HepG2 (cell line): ENCODE results near the gene TRAPPC1. TPM values are rescaled to one million over a fixed set of nuclear protein-coding genes. Genes with fewer than 3 reads are reported as not detected.
A peak's percentile ranks its signal among the peaks of the same experiment; 100 is the strongest.

Experiments used
- ATAC-seq: fragments of 200-7000 bp; cut with Tn5 transposase; 3 replicates; pipeline ENCODE4 v1.9.1; 2020; ENCODE audit warnings: mild to moderate bottlenecking, moderate library complexity
- BruUV-seq: library from RNA; stranded (reverse); fragments of 400-500 nt; replicated peaks from 2 replicates; lab custom pipeline; 2021; lab: Mats Ljungman, UMichigan
- CTCF ChIA-PET: fragments of 300-600 bp; formaldehyde crosslinking; extraction: SDS; loops from one replicate; lab custom pipeline; 2021; ENCODE audit warnings: low total read pairs, inconsistent platforms, low intra/inter-chr PET ratio; lab: Yijun Ruan, JAX
- POLR2A ChIA-PET: fragments of 350-600 bp; sonication (Branson Sonifier 250); formaldehyde crosslinking; loops from one replicate; lab custom pipeline; 2020; ENCODE audit warnings: antibody characterized with exemption, inconsistent platforms; lab: Yijun Ruan, JAX
- DNase-seq: peaks from one replicate; pipeline ENCODE4 v3.0.0-alpha.2; 2015; ENCODE audit warnings: low spot score
- FAIRE-seq: peaks from 3 replicates; lab custom pipeline; 2011; peaks lifted over from hg19 to GRCh38; lab: Jason Lieb, UNC
- H2AFZ ChIP-seq: one replicate; pipeline ENCODE4 v1.6.1; 2011; ENCODE audit warnings: low read length, inconsistent platforms
- H3K27ac ChIP-seq: fragments of 300-600 bp; 3 replicates; pipeline ENCODE4 v1.8.0; 2011; ENCODE audit warnings: mixed run types, mild to moderate bottlenecking, mixed read lengths, low read length, inconsistent platforms; ENCODE audit not compliant: insufficient read depth; ENCODE audit errors: extremely low read length
- H3K27me3 ChIP-seq, 2 experiments: fragments of 200-600 bp in 1 of 2; 2 replicates in 1 of 2; 3 replicates in 1 of 2; pipeline versions ENCODE4 v1.6.0 to v1.8.0; 2011; ENCODE audit warnings: low read length in 2 of 2, mild to moderate bottlenecking in 2 of 2, moderate library complexity in 2 of 2, inconsistent platforms in 1 of 2; ENCODE audit not compliant: insufficient read depth in 2 of 2, control insufficient read depth in 1 of 2
- H3K36me3 ChIP-seq, 2 experiments: fragments of 200-600 bp in 1 of 2; replicated peaks in 1 of 2; 2 replicates in 1 of 2; 3 replicates in 1 of 2; pipeline versions ENCODE4 v1.5.1 to v1.8.0; 2011; ENCODE audit warnings: low read length in 2 of 2, inconsistent platforms in 1 of 2; ENCODE audit not compliant: insufficient read depth in 2 of 2, control insufficient read depth in 1 of 2
- H3K4me1 ChIP-seq: 2 replicates; pipeline ENCODE4 v1.5.1; 2012; ENCODE audit warnings: low read length, inconsistent platforms; ENCODE audit not compliant: insufficient read depth
- H3K4me2 ChIP-seq: 2 replicates; pipeline ENCODE4 v1.6.0; 2011; ENCODE audit warnings: low read depth, low read length, inconsistent platforms
- H3K4me3 ChIP-seq, 3 experiments: fragments of 200-600 bp in 1 of 3; sonication (generic), shearing (Covaris generic) in 1 of 3; replicated peaks in 1 of 3; 2 replicates each; pipeline ENCODE4 v1.5.1; 2011 to 2016; ENCODE audit warnings: low read length in 3 of 3, inconsistent platforms in 2 of 3, low read depth in 2 of 3, mild to moderate bottlenecking in 2 of 3, control low read depth in 1 of 3, mixed read lengths in 1 of 3; ENCODE audit not compliant: insufficient read depth in 1 of 3
- H3K79me2 ChIP-seq: one replicate; pipeline ENCODE4 v1.6.1; 2011; ENCODE audit warnings: low read length, inconsistent platforms; ENCODE audit not compliant: insufficient read depth
- H3K9ac ChIP-seq: 2 replicates; pipeline ENCODE4 v1.6.0; 2011; ENCODE audit warnings: mild to moderate bottlenecking, low read depth, low read length, inconsistent platforms; ENCODE audit not compliant: insufficient read depth
- H3K9me3 ChIP-seq: 2 replicates; pipeline ENCODE4 v1.5.1; 2012; ENCODE audit warnings: mild to moderate bottlenecking, low read length
- H4K20me1 ChIP-seq: 2 replicates; pipeline ENCODE4 v1.6.0; 2011; ENCODE audit warnings: inconsistent platforms, mild to moderate bottlenecking, low read length, moderate library complexity; ENCODE audit not compliant: insufficient read depth
- BRCA1 ChIP-seq: sonication (generic); formaldehyde crosslinking; IDR thresholded peaks from 2 replicates; pipeline ENCODE4 v1.4.0; 2020; ENCODE audit warnings: missing genetic modification reagents
- FOXA1 ChIP-seq, 2 experiments: fragments of 450-650 bp in 1 of 2; sonication (generic) in 1 of 2; formaldehyde crosslinking in 1 of 2; IDR thresholded peaks; 2 replicates each; pipeline versions ENCODE4 v1.4.0 to v1.6.1; 2016 to 2020; ENCODE audit warnings: missing genetic modification reagents in 1 of 2
- MTF1 ChIP-seq: sonication (generic); formaldehyde crosslinking; IDR thresholded peaks from 2 replicates; pipeline ENCODE4 v1.5.0; 2020; ENCODE audit warnings: missing genetic modification reagents
- PHF20 ChIP-seq: sonication (generic); formaldehyde crosslinking; IDR thresholded peaks from 2 replicates; pipeline ENCODE4 v1.5.0; 2020; ENCODE audit warnings: mild to moderate bottlenecking, missing genetic modification reagents
- SALL1 ChIP-seq: sonication (generic); formaldehyde crosslinking; IDR thresholded peaks from 2 replicates; pipeline ENCODE4 v1.8.0; 2022; ENCODE audit warnings: mild to moderate bottlenecking, missing genetic modification reagents
- SOX6 ChIP-seq, 2 experiments: fragments of 450-650 bp in 1 of 2; sonication (generic) in 1 of 2; formaldehyde crosslinking in 1 of 2; IDR thresholded peaks; 2 replicates each; pipeline versions ENCODE4 v1.4.0 to v1.6.1; 2017 to 2020; ENCODE audit warnings: antibody characterized with exemption in 1 of 2, mild to moderate bottlenecking in 1 of 2, missing genetic modification reagents in 1 of 2
- ZNF10 ChIP-seq: sonication (generic); formaldehyde crosslinking; IDR thresholded peaks from 2 replicates; pipeline ENCODE4 v1.4.0; 2020; ENCODE audit warnings: mild to moderate bottlenecking, low read depth, missing genetic modification reagents, borderline replicate concordance
- ZNF101 ChIP-seq: sonication (generic); formaldehyde crosslinking; IDR thresholded peaks from 2 replicates; pipeline ENCODE4 v1.4.0; 2020; ENCODE audit warnings: mild to moderate bottlenecking, low read depth, missing genetic modification reagents, borderline replicate concordance
- ZNF121 ChIP-seq: sonication (generic); formaldehyde crosslinking; IDR thresholded peaks from 2 replicates; pipeline ENCODE4 v1.5.0; 2020; ENCODE audit warnings: mild to moderate bottlenecking, missing genetic modification reagents
- ZNF263 ChIP-seq: sonication (generic); formaldehyde crosslinking; IDR thresholded peaks from 2 replicates; pipeline ENCODE4 v1.4.0; 2020; ENCODE audit warnings: missing genetic modification reagents
- ZNF777 ChIP-seq: sonication (generic); formaldehyde crosslinking; IDR thresholded peaks from 2 replicates; pipeline ENCODE4 v1.4.0; 2020; ENCODE audit warnings: missing genetic modification reagents
- ZNF891 ChIP-seq: sonication (generic); formaldehyde crosslinking; IDR thresholded peaks from 2 replicates; pipeline ENCODE4 v1.5.0; 2020; ENCODE audit warnings: mild to moderate bottlenecking, missing genetic modification reagents
- ZZZ3 ChIP-seq: sonication (generic); formaldehyde crosslinking; IDR thresholded peaks from 2 replicates; pipeline ENCODE4 v1.4.0; 2020; ENCODE audit warnings: missing genetic modification reagents, mild to moderate bottlenecking, borderline replicate concordance
- WGBS: methylation state at CpG from one replicate; pipeline ENCODE4 v1.1.6; 2017; ENCODE audit warnings: low lambda C conversion rate; 5-methylcytosine and 5-hydroxymethylcytosine counted together
- in situ Hi-C: cut with HindIII; loops from 2 replicates; pipeline ENCODE4 v1.10.0; 2017; ENCODE audit warnings: low pct_unique_long_range_greater_than_20kb; ENCODE audit not compliant: extremely low pct_ligation_motif_present
- intact Hi-C: fragments of 100-400 bp; cut with micrococcal nuclease; formaldehyde crosslinking; loops from one replicate; pipeline ENCODE4 v1.10.0; 2022; ENCODE audit not compliant: unreplicated experiment
- polyA plus RNA-seq, 8 experiments: library from polyadenylated mRNA; depleted of rRNA in 3 of 8; stranded (reverse) in 7 of 8; unstranded in 1 of 8; fragments of >200 nt; fragmentation: Illumina TruSeq in 4 of 8; extraction: Trizol in 4 of 8; gene quantifications; 2 replicates each; pipeline versions ENCODE4 v1.2.1 to v1.2.3, GENCODE V29; 2011 to 2016; ENCODE audit warnings: low read depth in 4 of 8, missing spikeins in 1 of 8, mixed read lengths in 1 of 8; ENCODE audit not compliant: insufficient read depth in 1 of 8
- total RNA-seq, 5 experiments: library from RNA; depleted of rRNA; stranded (reverse); fragments of >200 nt; fragmentation: Illumina TruSeq; extraction: Trizol; gene quantifications; 2 replicates each; pipeline ENCODE4 v1.2.3, GENCODE V29; 2016; ENCODE audit warnings: low read depth in 1 of 5
- TF ChIP-seq, protein P1 (sequence below): sonication (generic); formaldehyde crosslinking; IDR thresholded peaks from 2 replicates; pipeline ENCODE4 v1.8.0; 2022; ENCODE audit warnings: missing genetic modification reagents, mild to moderate bottlenecking, inconsistent platforms, borderline replicate concordance
- TF ChIP-seq, protein P2 (sequence below): fragments of 450-650 bp; IDR thresholded peaks from 2 replicates; pipeline ENCODE4 v1.6.1; 2016

Gene TRAPPC1
- total and polyA plus RNA-seq, 2 of the 13 experiments (the other 11 are each of a cell fraction or from before 2014, with no cell fraction given), result 28.1 to 44.9 TPM

DNA sequence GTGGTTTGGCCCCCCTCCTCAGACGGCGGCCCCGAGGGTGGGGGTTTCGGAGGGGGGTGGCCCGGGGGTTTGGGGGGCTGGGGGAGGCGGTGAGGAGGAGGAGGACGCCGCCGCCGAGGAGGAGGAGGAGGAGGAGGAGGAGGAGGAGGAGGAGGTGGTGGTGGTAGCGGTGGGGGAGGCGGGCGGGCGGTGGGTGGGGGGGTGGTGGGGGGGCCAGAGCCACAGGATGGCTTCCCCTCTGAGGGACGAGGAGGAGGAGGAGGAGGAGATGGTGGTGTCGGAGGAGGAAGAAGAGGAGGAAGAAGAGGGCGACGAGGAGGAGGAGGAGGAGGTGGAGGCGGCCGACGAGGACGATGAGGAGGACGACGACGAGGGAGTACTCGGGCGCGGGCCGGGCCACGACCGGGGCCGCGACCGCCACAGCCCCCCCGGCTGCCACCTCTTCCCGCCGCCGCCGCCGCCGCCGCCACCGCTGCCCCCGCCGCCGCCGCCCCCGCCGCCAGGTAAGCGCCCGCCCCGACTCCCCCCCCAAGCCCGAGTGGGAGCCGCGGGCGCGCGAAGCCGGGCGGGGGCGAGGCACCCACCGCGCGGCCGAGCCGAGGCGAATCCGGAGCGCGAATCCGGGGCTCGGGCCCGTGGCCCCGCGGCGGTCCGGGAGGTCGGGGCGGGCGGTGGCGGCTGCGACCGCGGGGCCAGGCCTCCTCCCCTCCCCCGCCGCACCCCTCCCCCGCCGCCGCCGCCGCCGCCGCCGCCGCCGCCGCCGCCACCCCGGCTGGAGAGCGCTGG lies 47.0 kb downstream of the TRAPPC1 start:
- peaks cover 58% of the 10 kb centered on the region for H3K4me1 ChIP-seq
- H3K9ac ChIP-seq, result no peak overlapping the region
- intact Hi-C loops (no loop called here), in situ Hi-C loops (no loop called here)
- no peak for FAIRE-seq
- POLR2A ChIA-PET, result interaction anchor here (1.5 to 1.7 kb wide), 2 partner anchors 21 to 28 kb away, joined by 4 to 6 read pairs; partner anchors contain the start of gene NAA38
- H2AFZ ChIP-seq, result no peak overlapping the region
- no peak for DNase-seq
- H3K4me3 ChIP-seq, result peak overlapping the region in 2 of 3 experiments; percentile 68 to 76; a peak in 4 of 6 replicates
- no peak for ATAC-seq
- no peaks in the 10 kb centered on the region for H4K20me1 ChIP-seq
- BruUV-seq, result no TSS peak
- no peak overlapping the region for H3K27ac ChIP-seq
- TF ChIP-seq SALL1 (CRISPR knock-in tag) (no peak), ZNF263 (CRISPR knock-in tag) (peak; percentile 69), ZNF101 (CRISPR knock-in tag) (no peak), ZNF891 (no peak), SOX6 (IDR thresholded peaks at IDR 0.05) (no peak), SOX6 (CRISPR knock-in tag; IDR thresholded peaks at IDR 0.05) (no peak)
- TF ChIP-seq, all 625 proteins: peak for 1
- CTCF ChIA-PET, result no interaction called here
- H3K4me2 ChIP-seq, result no peak overlapping the region; the same call in 1 of the 2 replicates
- H3K79me2 ChIP-seq, result no peaks in the 10 kb centered on the region
- WGBS, result 5% methylated on average over 29 of the region's 100 CpGs
- no peaks in the 10 kb centered on the region for H3K9me3 ChIP-seq
- H3K36me3 ChIP-seq, result no peaks in the 10 kb centered on the region
- peaks cover 1 to 22% of the 10 kb centered on the region in 2 experiments; a peak in 2 of 5 replicates for H3K27me3 ChIP-seq

DNA sequence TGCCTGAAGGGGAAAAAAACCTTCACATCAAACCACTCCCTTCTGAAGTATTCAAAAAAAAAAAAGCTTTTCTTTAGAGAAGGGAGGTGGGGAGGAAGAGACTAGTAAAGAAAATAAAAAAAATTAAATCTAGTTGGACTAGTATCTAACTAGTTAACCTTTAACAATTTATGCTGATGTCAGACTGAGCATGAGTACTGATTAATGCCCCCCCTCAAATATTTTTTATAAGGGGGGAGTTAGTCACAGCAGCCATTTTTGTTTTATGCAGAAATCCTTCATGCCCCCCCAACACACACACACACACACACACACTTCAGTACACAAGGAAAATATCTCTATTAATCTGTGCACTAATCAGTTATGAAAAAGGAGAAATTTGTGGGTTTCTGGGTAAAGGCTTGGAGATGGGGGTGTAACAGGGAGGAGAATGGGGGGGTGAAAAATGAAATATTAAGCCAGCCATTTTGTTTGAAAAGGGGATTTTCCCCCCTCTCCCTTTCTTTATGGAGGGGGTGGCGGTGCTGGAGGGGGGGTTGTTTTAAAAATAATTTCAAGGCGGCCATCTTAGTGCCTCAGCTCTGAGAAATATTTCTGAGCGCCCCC lies 47.9 kb downstream of the TRAPPC1 start:
- no peak for DNase-seq
- BruUV-seq, result no TSS peak
- ChIA-PET CTCF (no interaction called here), POLR2A (no interaction called here)
- no peak overlapping the region for H3K27ac ChIP-seq
- intact Hi-C loops, result no loop called here
- 82% methylated on average over 3 of the region's 3 CpGs for WGBS
- no peak overlapping the region for H3K4me3 ChIP-seq
- no peaks in the 10 kb centered on the region for H3K9me3 ChIP-seq
- peaks cover 1 to 22% of the 10 kb centered on the region in 2 experiments; a peak in 2 of 5 replicates for H3K27me3 ChIP-seq
- H3K36me3 ChIP-seq, result no peaks in the 10 kb centered on the region
- no peak overlapping the region for H2AFZ ChIP-seq
- H3K4me1 ChIP-seq, result peaks cover 49% of the 10 kb centered on the region
- in situ Hi-C loops, result no loop called here
- ATAC-seq, result no peak
- no peak for FAIRE-seq
- no peak overlapping the region for H3K4me2 ChIP-seq
- H3K79me2 ChIP-seq, result no peaks in the 10 kb centered on the region
- no peaks in the 10 kb centered on the region for H4K20me1 ChIP-seq
- no peak overlapping the region for H3K9ac ChIP-seq
- TF ChIP-seq, protein P1, sequence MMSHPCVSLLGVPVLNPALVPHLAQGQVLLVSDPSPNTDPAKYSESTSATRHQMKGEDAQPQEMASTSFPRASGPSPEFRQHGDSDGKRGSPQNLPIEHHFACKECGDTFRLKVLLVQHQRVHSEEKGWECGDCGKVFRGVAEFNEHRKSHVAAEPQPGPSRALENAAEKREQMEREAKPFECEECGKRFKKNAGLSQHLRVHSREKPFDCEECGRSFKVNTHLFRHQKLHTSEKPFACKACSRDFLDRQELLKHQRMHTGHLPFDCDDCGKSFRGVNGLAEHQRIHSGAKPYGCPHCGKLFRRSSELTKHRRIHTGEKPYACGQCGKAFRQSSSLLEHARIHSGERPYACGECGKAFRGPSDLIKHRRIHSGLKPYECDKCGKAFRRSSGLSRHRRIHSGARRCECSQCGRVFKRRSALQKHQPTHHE (CRISPR knock-in tag), result no peak
- no peak for TF ChIP-seq BRCA1 (CRISPR knock-in tag)
- TF ChIP-seq ZNF10 (CRISPR knock-in tag), result no peak
- no peak for TF ChIP-seq ZNF777 (CRISPR knock-in tag)
- TF ChIP-seq FOXA1 (IDR thresholded peaks at IDR 0.05), result no peak
- TF ChIP-seq FOXA1 (CRISPR knock-in tag; IDR thresholded peaks at IDR 0.05), result no peak
- TF ChIP-seq PHF20 (CRISPR knock-in tag), result no peak
- TF ChIP-seq, protein P2, sequence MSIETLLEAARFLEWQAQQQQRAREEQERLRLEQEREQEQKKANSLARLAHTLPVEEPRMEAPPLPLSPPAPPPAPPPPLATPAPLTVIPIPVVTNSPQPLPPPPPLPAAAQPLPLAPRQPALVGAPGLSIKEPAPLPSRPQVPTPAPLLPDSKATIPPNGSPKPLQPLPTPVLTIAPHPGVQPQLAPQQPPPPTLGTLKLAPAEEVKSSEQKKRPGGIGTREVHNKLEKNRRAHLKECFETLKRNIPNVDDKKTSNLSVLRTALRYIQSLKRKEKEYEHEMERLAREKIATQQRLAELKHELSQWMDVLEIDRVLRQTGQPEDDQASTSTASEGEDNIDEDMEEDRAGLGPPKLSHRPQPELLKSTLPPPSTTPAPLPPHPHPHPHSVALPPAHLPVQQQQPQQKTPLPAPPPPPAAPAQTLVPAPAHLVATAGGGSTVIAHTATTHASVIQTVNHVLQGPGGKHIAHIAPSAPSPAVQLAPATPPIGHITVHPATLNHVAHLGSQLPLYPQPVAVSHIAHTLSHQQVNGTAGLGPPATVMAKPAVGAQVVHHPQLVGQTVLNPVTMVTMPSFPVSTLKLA, result no peak
- TF ChIP-seq ZNF121 (CRISPR knock-in tag), result no peak
- no peak for TF ChIP-seq ZZZ3 (CRISPR knock-in tag)
- TF ChIP-seq MTF1 (CRISPR knock-in tag), result no peak
